Retina (tissue), 1 donor: Measurements from ENCODE around the gene CHSY1.

Source experiments
- DNase-seq: peaks from one replicate; pipeline ENCODE4 v3.0.0-alpha.2; 2016

Gene CHSY1

GRCh38 chr15:101267320-101268104, 15.7 kb upstream of the CHSY1 start:
- DNase-seq, result no peak

GRCh38 chr15:101266787-101267186, 14.9 kb upstream of the CHSY1 start:
- DNase-seq, result no peak

- no peak for DNase-seq
Measured at GRCh38 chr15:101266034-101266433, 14.2 kb upstream of the CHSY1 start.

- no peak for DNase-seq
Measured at GRCh38 chr15:101264911-101265641, 13.2 kb upstream of the CHSY1 start.

- DNase-seq, result no peak
Measured at GRCh38 chr15:101264011-101264410, 12.2 kb upstream of the CHSY1 start.

GRCh38 chr15:101262551-101262950, 10.7 kb upstream of the CHSY1 start:
- no peak for DNase-seq

GRCh38 chr15:101258238-101259144, 6.6 kb upstream of the CHSY1 start:
- peak; percentile 79 for DNase-seq

- no peak for DNase-seq
Measured at GRCh38 chr15:101256757-101257156, 4.9 kb upstream of the CHSY1 start.

- DNase-seq, result no peak
Measured at GRCh38 chr15:101255615-101256241, 3.9 kb upstream of the CHSY1 start.

- DNase-seq, result no peak
Measured at GRCh38 chr15:101255051-101255395, 3.2 kb upstream of the CHSY1 start.

GRCh38 chr15:101254157-101255050, 2.6 kb upstream of the CHSY1 start:
- DNase-seq, result no peak

- no peak for DNase-seq
Measured at GRCh38 chr15:101252836-101253235, 988 bp upstream of the CHSY1 start.

- DNase-seq, result peak; percentile 79
Measured at GRCh38 chr15:101250873-101251829, 697 bp downstream of the CHSY1 start.

GRCh38 chr15:101250341-101250831, 1.5 kb downstream of the CHSY1 start:
- DNase-seq, result no peak

GRCh38 chr15:101248274-101248673, 3.6 kb downstream of the CHSY1 start:
- no peak for DNase-seq

GRCh38 chr15:101246824-101247745, 4.8 kb downstream of the CHSY1 start:
- no peak for DNase-seq

GRCh38 chr15:101246391-101246790, 5.5 kb downstream of the CHSY1 start:
- no peak for DNase-seq

- DNase-seq, result no peak
Measured at GRCh38 chr15:101244889-101245668, 6.8 kb downstream of the CHSY1 start.
